BJ (cell line): ENCODE data around the gene AP2B1. TPM values are rescaled to one million over a fixed set of nuclear protein-coding genes. Genes with fewer than 3 reads are reported as not detected.

Experiments used
- CTCF ChIA-PET: fragments of 350-600 bp; formaldehyde crosslinking; extraction: SDS; loops from one replicate; lab custom pipeline; 2021; ENCODE audit warnings: antibody characterized with exemption, inconsistent platforms; lab: Yijun Ruan, JAX
- POLR2A ChIA-PET: fragments of 300-600 bp; sonication (Branson Sonifier 250); formaldehyde crosslinking; extraction: SDS; loops from one replicate; lab custom pipeline; 2021; ENCODE audit warnings: antibody characterized with exemption; lab: Charles Lee
- DNase-seq: peaks from one replicate; pipeline ENCODE4 v3.0.0-alpha.2; 2011; ENCODE audit warnings: low read depth
- H3K27me3 ChIP-seq: 2 replicates; pipeline ENCODE4 v1.6.0; 2011; ENCODE audit warnings: low read length; ENCODE audit not compliant: control insufficient read depth, insufficient read depth
- H3K36me3 ChIP-seq: 2 replicates; pipeline ENCODE4 v1.5.1; 2011; ENCODE audit warnings: low read length; ENCODE audit not compliant: control insufficient read depth, insufficient read depth
- H3K4me3 ChIP-seq: 2 replicates; pipeline ENCODE4 v1.5.1; 2011; ENCODE audit warnings: low read depth, mild to moderate bottlenecking, control low read depth, low read length
- CTCF ChIP-seq: IDR thresholded peaks from 2 replicates; pipeline ENCODE4 v1.5.1; 2011; ENCODE audit warnings: low read depth, mild to moderate bottlenecking, control low read depth, inconsistent platforms, low read length, moderate library complexity; ENCODE audit not compliant: insufficient read depth
- polyA plus RNA-seq: library from polyadenylated mRNA; depleted of rRNA; stranded (reverse); fragments of >200 nt; gene quantifications from 2 replicates; pipeline ENCODE4 v1.2.3, GENCODE V29; 2011

The AP2B1 gene
- polyA plus RNA-seq, 1 experiment, result 122 TPM

- Histone ChIP-seq H3K27me3 (peaks cover 7% of the 10 kb centered on the region), H3K4me3 (no peak within 1 kb of the TSS), H3K36me3 (no peaks in the 10 kb centered on the region)
- DNase-seq, result no peak
- CTCF ChIA-PET, result interaction anchor here (1.0 to 14.9 kb wide), 7 partner anchors 10 to 148 kb away, joined by 3 to 425 read pairs (median 5); partner anchors contain the start of gene TAF15
- POLR2A ChIA-PET, result no interaction called here
- no peak for TF ChIP-seq CTCF
Observed at GRCh38 chr17:35760587-35760986, 173.5 kb downstream of the AP2B1 start, which contains the start of gene C17orf50. TSS of gene C17orf50 (plus strand) at chr17:35760887. CDS start at chr17:35760942, 55 bp downstream.

GRCh38 chr17:35761601-35762000 lies 174.5 kb downstream of the AP2B1 start:
- ChIA-PET CTCF (interaction anchor here (0.5 to 14.9 kb wide), 4 partner anchors 14 to 1848 kb away, joined by 7 to 425 read pairs (median 66); partner anchors contain the start of gene TAF15), POLR2A (no interaction called here)

GRCh38 chr17:35763767-35764122 lies 176.6 kb downstream of the AP2B1 start:
- no peak for TF ChIP-seq CTCF
- no peak for DNase-seq
- CTCF ChIA-PET, result interaction anchor here (0.6 to 14.9 kb wide), 26 partner anchors 8 to 496 kb away, joined by 3 to 425 read pairs (median 8); partner anchors contain the start of genes GAS2L2, MMP28 and TAF15
- Histone ChIP-seq H3K27me3 (peaks cover 8% of the 10 kb centered on the region), H3K4me3 (peak overlapping the region; percentile 10; the same call in 1 of the 2 replicates), H3K36me3 (no peaks in the 10 kb centered on the region)
- POLR2A ChIA-PET, result interaction anchor here (0.7 to 0.9 kb wide), 2 partner anchors 45 to 196 kb away, joined by 3 to 8 read pairs; partner anchors contain the start of gene TAF15

More at GRCh38 chr17:35761601-35762000, 174.5 kb downstream of the AP2B1 start:
- Histone ChIP-seq H3K36me3 (no peaks in the 10 kb centered on the region), H3K4me3 (no peak overlapping the region), H3K27me3 (peaks cover 5% of the 10 kb centered on the region)
- no peak for TF ChIP-seq CTCF
- DNase-seq, result no peak

GRCh38 chr17:35764123-35764991 lies 177.2 kb downstream of the AP2B1 start:
- ChIA-PET POLR2A (interaction anchor here (0.7 kb wide), 1 partner anchor 45 kb away, joined by 3 read pairs; the partner anchor contains the start of gene TAF15), CTCF (interaction anchor here (0.6 to 14.9 kb wide), 25 partner anchors 8 to 188 kb away, joined by 3 to 425 read pairs (median 8); partner anchors contain the start of genes GAS2L2, MMP28 and TAF15)
- Histone ChIP-seq H3K27me3 (peaks cover 11% of the 10 kb centered on the region), H3K36me3 (no peaks in the 10 kb centered on the region), H3K4me3 (peak overlapping the region; percentile 34)
- no peak for DNase-seq
- TF ChIP-seq CTCF, result peak; percentile 84
